Neural cell (in vitro differentiated cells): Measurements from ENCODE around the gene SERPINB6. TPM values are rescaled to one million over a fixed set of nuclear protein-coding genes. Genes with fewer than 3 reads are reported as not detected.

Experiments used
- H2AFZ ChIP-seq: fragments of 200-600, 300-800 bp; sonication (generic), shearing (Covaris generic); 2 replicates; pipeline ENCODE4 v1.6.0; 2014; ENCODE audit warnings: low read depth, mild to moderate bottlenecking, antibody characterized with exemption, low read length, moderate library complexity
- H3F3A ChIP-seq: fragments of 200-600 bp; shearing (Covaris generic); 2 replicates; pipeline ENCODE4 v1.6.1; 2016; ENCODE audit warnings: mild to moderate bottlenecking, moderate library complexity, mixed read lengths, antibody characterized with exemption, low read length; ENCODE audit not compliant: insufficient read depth, poor library complexity, severe bottlenecking
- H3K27ac ChIP-seq: fragments of 200-600, 300-800 bp; sonication (generic), shearing (Covaris generic); 2 replicates; pipeline ENCODE4 v1.5.1; 2014; ENCODE audit warnings: mild to moderate bottlenecking, low read length, moderate library complexity
- H3K27me3 ChIP-seq: fragments of 300-800, 200-600 bp; sonication (generic), shearing (Covaris generic); 2 replicates; pipeline ENCODE4 v1.6.0; 2014; ENCODE audit warnings: mild to moderate bottlenecking, low read depth, low read length, moderate library complexity; ENCODE audit not compliant: insufficient read depth
- H3K36me3 ChIP-seq: fragments of 300-800, 200-600 bp; sonication (generic), shearing (Covaris generic); 2 replicates; pipeline ENCODE4 v1.5.1; 2014; ENCODE audit warnings: mild to moderate bottlenecking, antibody characterized with exemption, low read length, moderate library complexity; ENCODE audit not compliant: insufficient read depth
- H3K4me2 ChIP-seq: fragments of 300-800, 200-600 bp; sonication (generic), shearing (Covaris generic); 2 replicates; pipeline ENCODE4 v1.6.0; 2014; ENCODE audit warnings: mild to moderate bottlenecking, low read length
- H3K4me3 ChIP-seq: fragments of 300-800, 200-600 bp; sonication (generic), shearing (Covaris generic); 2 replicates; pipeline ENCODE4 v1.5.1; 2014; ENCODE audit warnings: mild to moderate bottlenecking, low read length, moderate library complexity
- H3K79me2 ChIP-seq: fragments of 200-600 bp; shearing (Covaris generic); replicated peaks from 2 replicates; pipeline ENCODE4 v1.6.0; 2014; ENCODE audit warnings: mild to moderate bottlenecking, low read length, moderate library complexity; ENCODE audit not compliant: insufficient read depth
- H3K9ac ChIP-seq: fragments of 300-800, 200-600 bp; sonication (generic), shearing (Covaris generic); 2 replicates; pipeline ENCODE4 v1.6.1; 2016; ENCODE audit warnings: mild to moderate bottlenecking, low read length, mixed read lengths
- H3K9me2 ChIP-seq: fragments of 200-600 bp; shearing (Covaris generic); 2 replicates; pipeline ENCODE4 v1.6.1; 2016; ENCODE audit warnings: mild to moderate bottlenecking, low read length, mixed read lengths; ENCODE audit not compliant: insufficient read depth
- H3K9me3 ChIP-seq: fragments of 200-600, 300-800 bp; sonication (generic), shearing (Covaris generic); 2 replicates; pipeline ENCODE4 v1.6.1; 2016; ENCODE audit warnings: mild to moderate bottlenecking, mixed run types, low read length, moderate library complexity, mixed read lengths
- H4K20me1 ChIP-seq: fragments of 200-600 bp; shearing (Covaris generic); 2 replicates; pipeline ENCODE4 v1.6.1; 2016; ENCODE audit warnings: mild to moderate bottlenecking, mixed run types; ENCODE audit not compliant: insufficient read depth
- CTCF ChIP-seq: fragments of 450-650 bp; IDR thresholded peaks from 2 replicates; pipeline ENCODE4 v1.5.1; 2014; ENCODE audit warnings: antibody characterized with exemption, mild to moderate bottlenecking, moderate library complexity; ENCODE audit not compliant: poor library complexity, severe bottlenecking
- EP300 ChIP-seq: fragments of 450-650 bp; conservative IDR thresholded peaks from 2 replicates; pipeline ENCODE4 v1.6.1; 2014; ENCODE audit warnings: antibody characterized with exemption, mild to moderate bottlenecking, moderate library complexity; ENCODE audit not compliant: poor library complexity, severe bottlenecking
- EZH2 ChIP-seq: fragments of 200-600, 300-800 bp; shearing (Covaris generic), sonication (generic); IDR thresholded peaks from 2 replicates; pipeline ENCODE4 v1.6.1; 2014; ENCODE audit warnings: antibody characterized with exemption, low read length, borderline replicate concordance, mild to moderate bottlenecking; ENCODE audit not compliant: insufficient read depth, poor library complexity, severe bottlenecking
- MXI1 ChIP-seq: fragments of 450-650 bp; conservative IDR thresholded peaks from 2 replicates; pipeline ENCODE4 v1.6.1; 2014; ENCODE audit warnings: antibody characterized with exemption, mild to moderate bottlenecking; ENCODE audit not compliant: poor library complexity, severe bottlenecking
- POLR2AphosphoS5 ChIP-seq: IDR thresholded peaks from 2 replicates; pipeline ENCODE4 v1.6.1; 2012
- RAD21 ChIP-seq: fragments of 450-650 bp; conservative IDR thresholded peaks from 2 replicates; pipeline ENCODE4 v1.6.1; 2014; ENCODE audit warnings: antibody characterized with exemption, mild to moderate bottlenecking, moderate library complexity
- REST ChIP-seq: IDR thresholded peaks from 2 replicates; pipeline ENCODE4 v1.6.1; 2012; ENCODE audit warnings: borderline replicate concordance
- SMC3 ChIP-seq: fragments of 450-650 bp; conservative IDR thresholded peaks from 2 replicates; pipeline ENCODE4 v1.6.1; 2014; ENCODE audit warnings: antibody characterized with exemption, mild to moderate bottlenecking, moderate library complexity; ENCODE audit not compliant: poor library complexity
- TAF1 ChIP-seq: IDR thresholded peaks from 2 replicates; pipeline ENCODE4 v1.6.1; 2012; ENCODE audit warnings: low read depth
- polyA plus RNA-seq: library from polyadenylated mRNA; depleted of rRNA; stranded (reverse); fragments of >200 nt; gene quantifications from 2 replicates; pipeline ENCODE4 v1.2.3, GENCODE V29; 2014

The SERPINB6 gene
- polyA plus RNA-seq, 1 donor from 2014 or later = 2.3 TPM

DNA sequence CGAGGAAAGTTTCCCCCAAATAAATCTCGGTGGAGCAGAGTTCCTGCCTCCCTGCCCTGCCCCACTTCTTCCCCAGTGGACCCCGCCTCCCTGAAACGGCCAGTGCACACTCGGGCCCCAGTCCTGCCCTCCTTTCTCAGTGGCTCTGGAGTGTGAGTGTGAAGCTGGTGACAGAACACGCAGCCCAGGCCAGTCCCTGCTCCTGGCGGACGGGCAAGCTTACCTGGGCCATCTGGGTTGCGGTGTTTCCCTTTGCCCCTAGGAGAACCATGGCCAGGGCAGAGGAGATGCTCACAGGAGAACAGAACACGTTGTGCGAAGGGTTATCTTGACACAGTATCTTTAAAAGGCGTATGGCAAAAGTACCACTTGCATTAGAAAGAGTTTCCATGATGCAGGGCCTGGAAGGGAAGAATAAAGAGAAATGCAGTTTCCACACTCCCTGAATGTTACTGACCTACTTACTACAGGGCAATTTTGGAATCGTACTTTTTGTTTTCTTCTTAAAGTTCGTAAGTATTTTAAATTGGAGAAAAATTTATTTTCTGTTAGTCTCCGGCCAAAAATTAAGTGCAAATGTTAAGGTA lies 71.1 kb downstream of the SERPINB6 start:
- Histone ChIP-seq H3K9me2 (no peaks in the 10 kb centered on the region), H3K9ac (no peak overlapping the region), H3K4me3 (no peak overlapping the region), H2AFZ (no peak overlapping the region), H3K36me3 (no peaks in the 10 kb centered on the region), H3K4me2 (no peak overlapping the region), H3K27ac (no peak overlapping the region), H3K27me3 (peaks cover 19% of the 10 kb centered on the region), H3F3A (no peaks in the 10 kb centered on the region), H4K20me1 (no peaks in the 10 kb centered on the region), H3K9me3 (no peaks in the 10 kb centered on the region), H3K79me2 (no peaks in the 10 kb centered on the region)
- TF ChIP-seq POLR2AphosphoS5 = no peak
- no peak for TF ChIP-seq RAD21

- Histone ChIP-seq H3K9ac (no peak overlapping the region), H3K9me3 (no peaks in the 10 kb centered on the region), H3F3A (no peaks in the 10 kb centered on the region), H3K36me3 (no peaks in the 10 kb centered on the region), H3K4me3 (no peak overlapping the region), H3K9me2 (no peaks in the 10 kb centered on the region), H2AFZ (no peak overlapping the region), H3K4me2 (no peak overlapping the region), H4K20me1 (no peaks in the 10 kb centered on the region), H3K79me2 (no peaks in the 10 kb centered on the region), H3K27ac (no peak overlapping the region), H3K27me3 (peaks cover 19% of the 10 kb centered on the region)
- TF ChIP-seq EZH2 (no peak), MXI1 (no peak), TAF1 (no peak), SMC3 (no peak), EP300 (no peak), POLR2AphosphoS5 (no peak), RAD21 (no peak), REST (no peak), CTCF (no peak)
Observed at GRCh38 chr6:2899596-2899995, 71.8 kb downstream of the SERPINB6 start.

Other genes starting within 250 kb of the SERPINB6 start
- gene MYLK4, start 220.6 kb downstream of the SERPINB6 start, polyA plus RNA-seq = 1.2 and 1.3 TPM in 2 replicates
- gene WRNIP1, start 206.2 kb downstream of the SERPINB6 start, polyA plus RNA-seq = 93.7 and 106 TPM in 2 replicates
- not detected in 2 replicates for gene SERPINB1, start 129.7 kb downstream of the SERPINB6 start, polyA plus RNA-seq
- gene SERPINB9, start 68.3 kb downstream of the SERPINB6 start, polyA plus RNA-seq = 0.46 and 0.74 TPM in 2 replicates
- gene NQO2, start 28.3 kb upstream of the SERPINB6 start, polyA plus RNA-seq = 33.2 and 47.7 TPM in 2 replicates
- gene RIPK1, start 96.9 kb upstream of the SERPINB6 start, polyA plus RNA-seq = 8.5 and 10.4 TPM in 2 replicates
- 74.9 and 85.8 TPM in 2 replicates for gene BPHL, start 147.1 kb upstream of the SERPINB6 start, polyA plus RNA-seq
- gene TUBB2A, start 186.0 kb upstream of the SERPINB6 start, polyA plus RNA-seq = 1,088 and 1,361 TPM in 2 replicates